NT2/D1 (cell line): ENCODE measurements around the gene SDSL.

ENCODE experiments used
- DNase-seq: peaks from one replicate; pipeline ENCODE4 v3.0.0-alpha.2; 2011; ENCODE audit warnings: low read depth, low spot score
- H3K27me3 ChIP-seq: 2 replicates; pipeline ENCODE4 v1.6.0; 2011; ENCODE audit warnings: mild to moderate bottlenecking; ENCODE audit not compliant: insufficient read length, insufficient read depth
- H3K36me3 ChIP-seq: 2 replicates; pipeline ENCODE4 v1.6.1; 2011; ENCODE audit warnings: mild to moderate bottlenecking, low read length, mixed read lengths; ENCODE audit not compliant: insufficient read depth, insufficient read length
- H3K4me1 ChIP-seq: 2 replicates; pipeline ENCODE4 v1.5.1; 2011; ENCODE audit not compliant: insufficient read depth, insufficient read length
- H3K4me3 ChIP-seq: 2 replicates; pipeline ENCODE4 v1.5.1; 2011; ENCODE audit warnings: low read depth; ENCODE audit not compliant: insufficient read length
- H3K9ac ChIP-seq: 2 replicates; pipeline ENCODE4 v1.6.0; 2011; ENCODE audit warnings: low read depth; ENCODE audit not compliant: insufficient read length
- H3K9me3 ChIP-seq: 2 replicates; pipeline ENCODE4 v1.5.1; 2011; ENCODE audit warnings: mild to moderate bottlenecking, low read length; ENCODE audit not compliant: insufficient read depth
- SUZ12 ChIP-seq: IDR thresholded peaks from 2 replicates; pipeline ENCODE4 v1.6.1; 2011; ENCODE audit not compliant: insufficient read length, insufficient read depth; ENCODE audit errors: extremely low read depth
- YY1 ChIP-seq: IDR thresholded peaks from 2 replicates; pipeline ENCODE4 v1.6.1; 2011; ENCODE audit not compliant: insufficient read length, insufficient read depth
- ZNF274 ChIP-seq: IDR thresholded peaks from 2 replicates; pipeline ENCODE4 v1.6.1; 2011; ENCODE audit warnings: mild to moderate bottlenecking, low read depth, low read length

Gene SDSL

GRCh38 chr12:113390064-113391043 is 31.8 kb upstream of the SDSL start:
- Histone ChIP-seq H3K9ac (no peak overlapping the region), H3K27me3 (no peaks in the 10 kb centered on the region), H3K36me3 (peaks cover 47% of the 10 kb centered on the region), H3K4me3 (no peak overlapping the region), H3K4me1 (no peaks in the 10 kb centered on the region), H3K9me3 (no peaks in the 10 kb centered on the region)
- TF ChIP-seq ZNF274 (no peak), SUZ12 (no peak), YY1 (no peak)
- no peak for DNase-seq

GRCh38 chr12:113391145-113391544 is 31.0 kb upstream of the SDSL start:
- H3K9ac ChIP-seq, result no peak overlapping the region
- TF ChIP-seq ZNF274, result no peak
- TF ChIP-seq SUZ12, result no peak
- TF ChIP-seq YY1, result no peak
- H3K9me3 ChIP-seq, result no peaks in the 10 kb centered on the region
- peaks cover 41% of the 10 kb centered on the region for H3K36me3 ChIP-seq
- H3K27me3 ChIP-seq, result no peaks in the 10 kb centered on the region
- DNase-seq, result no peak
- peaks cover 2% of the 10 kb centered on the region for H3K4me1 ChIP-seq
- no peak overlapping the region for H3K4me3 ChIP-seq

GRCh38 chr12:113391650-113392337 is 30.4 kb upstream of the SDSL start:
- no peak overlapping the region for H3K4me3 ChIP-seq
- no peaks in the 10 kb centered on the region for H3K27me3 ChIP-seq
- H3K36me3 ChIP-seq, result peaks cover 38% of the 10 kb centered on the region
- DNase-seq, result no peak
- H3K9me3 ChIP-seq, result no peaks in the 10 kb centered on the region
- TF ChIP-seq SUZ12 (no peak), ZNF274 (no peak), YY1 (no peak)
- no peak overlapping the region for H3K9ac ChIP-seq
- H3K4me1 ChIP-seq, result peaks cover 2% of the 10 kb centered on the region

GRCh38 chr12:113392520-113392919 is 29.7 kb upstream of the SDSL start:
- Histone ChIP-seq H3K27me3 (no peaks in the 10 kb centered on the region), H3K4me3 (no peak overlapping the region)

GRCh38 chr12:113392988-113393579 is 29.1 kb upstream of the SDSL start:
- H3K36me3 ChIP-seq, result peaks cover 27% of the 10 kb centered on the region
- DNase-seq, result peak; percentile 16
- no peaks in the 10 kb centered on the region for H3K27me3 ChIP-seq
- H3K4me1 ChIP-seq, result peaks cover 4% of the 10 kb centered on the region
- no peak for TF ChIP-seq ZNF274
- no peak for TF ChIP-seq SUZ12
- no peak for TF ChIP-seq YY1
- H3K9me3 ChIP-seq, result no peaks in the 10 kb centered on the region
- H3K9ac ChIP-seq, result no peak overlapping the region
- H3K4me3 ChIP-seq, result no peak overlapping the region

More at GRCh38 chr12:113392520-113392919, 29.7 kb upstream of the SDSL start:
- peaks cover 4% of the 10 kb centered on the region for H3K4me1 ChIP-seq
- peaks cover 30% of the 10 kb centered on the region for H3K36me3 ChIP-seq
- no peak for TF ChIP-seq SUZ12
- no peak for TF ChIP-seq YY1
- no peak for TF ChIP-seq ZNF274
- no peak overlapping the region for H3K9ac ChIP-seq
- no peaks in the 10 kb centered on the region for H3K9me3 ChIP-seq
- no peak for DNase-seq

- H3K9ac ChIP-seq, result no peak overlapping the region
- H3K9me3 ChIP-seq, result no peaks in the 10 kb centered on the region
- H3K36me3 ChIP-seq, result peaks cover 21% of the 10 kb centered on the region
- no peak overlapping the region for H3K4me3 ChIP-seq
- TF ChIP-seq SUZ12, result no peak
- TF ChIP-seq ZNF274, result no peak
- TF ChIP-seq YY1, result no peak
- H3K4me1 ChIP-seq, result peaks cover 4% of the 10 kb centered on the region
- no peak for DNase-seq
- no peaks in the 10 kb centered on the region for H3K27me3 ChIP-seq
Measured at GRCh38 chr12:113393749-113394148, 28.4 kb upstream of the SDSL start.
